Measurements from ENCODE around the gene PRICKLE2.

PRICKLE2 gene

DNA sequence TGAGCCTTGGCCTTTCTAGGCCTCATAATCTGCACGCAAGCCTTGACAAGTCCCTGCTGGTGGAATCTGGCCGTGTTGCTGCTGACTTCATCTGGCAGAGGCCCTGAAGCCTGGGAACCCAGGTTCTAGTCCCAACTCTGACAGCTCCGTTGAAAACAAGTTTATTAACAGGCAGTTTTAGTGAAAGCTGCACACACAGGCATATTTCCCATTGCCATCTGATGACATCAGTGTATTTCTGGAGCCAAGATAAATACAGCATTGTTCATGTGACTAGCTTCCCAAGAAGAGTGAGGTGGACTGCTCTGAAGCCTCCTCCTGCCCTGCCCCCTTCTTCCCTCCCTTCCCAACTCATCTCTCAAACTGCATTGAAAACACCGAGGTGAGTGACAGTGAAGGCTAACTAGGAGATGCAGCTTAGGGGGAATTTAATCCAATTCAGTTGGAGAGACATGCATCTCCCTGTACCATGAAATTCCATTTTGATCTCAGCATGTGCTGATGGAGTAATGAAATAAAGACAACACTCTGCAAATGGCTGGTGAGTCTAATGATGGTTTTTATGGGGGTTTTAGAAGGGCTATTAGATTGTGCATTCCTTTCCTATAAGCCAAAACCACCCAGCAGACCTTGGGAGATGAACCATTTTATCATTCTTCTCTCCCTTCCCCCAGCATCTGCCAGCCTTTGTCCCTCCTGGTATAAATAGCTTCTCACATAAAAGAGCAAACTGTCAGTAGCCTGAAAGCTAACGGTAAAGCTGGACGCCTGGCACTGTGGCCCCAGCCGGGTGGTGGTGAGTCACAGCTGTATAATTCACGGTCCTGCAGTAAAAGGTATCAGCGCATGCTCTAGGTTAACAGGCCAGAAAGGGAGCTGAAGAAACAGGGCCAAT lies 38.0 kb downstream of the PRICKLE2 start:
- H3K27ac ChIP-seq (ENCODE audit: insufficient read depth in 1 of 2, low read depth in 1 of 2, low read length in 2 of 2, poor library complexity in 1 of 2, severe bottlenecking in 2 of 2) = no peak overlapping the region
- H3K4me1 ChIP-seq (ENCODE audit: control extremely low read depth in 1 of 4, control insufficient read depth in 4 of 4, insufficient read depth in 4 of 4, low read length in 3 of 4) = no peaks in the 10 kb centered on the region
- H3K27me3 ChIP-seq (replicated peaks in 2 of 5; ENCODE audit: control insufficient read depth in 4 of 5, insufficient read depth in 5 of 5, low read length in 4 of 5) = no peaks in the 10 kb centered on the region
- POLR2A ChIA-PET = no interaction called here
- WGBS (ENCODE audit: insufficient coverage) = 91% methylated on average over 8 of the region's 9 CpGs
- H3K4me3 ChIP-seq (ENCODE audit: control insufficient read depth in 1 of 7, extremely low read depth in 1 of 7, insufficient read depth in 4 of 7, low read depth in 2 of 7, low read length in 6 of 7) = no peak overlapping the region
- no peaks in the 10 kb centered on the region for H3K9me3 ChIP-seq (ENCODE audit: control extremely low read depth in 1 of 5, control insufficient read depth in 4 of 5, insufficient read depth in 2 of 5, low read depth in 1 of 5, low read length in 4 of 5)
- CTCF ChIA-PET = no interaction called here
- no peaks in the 10 kb centered on the region for H3K36me3 ChIP-seq (ENCODE audit: control insufficient read depth in 4 of 4, insufficient read depth in 4 of 4, low read length in 3 of 4)
- no peak for DNase-seq

DNA sequence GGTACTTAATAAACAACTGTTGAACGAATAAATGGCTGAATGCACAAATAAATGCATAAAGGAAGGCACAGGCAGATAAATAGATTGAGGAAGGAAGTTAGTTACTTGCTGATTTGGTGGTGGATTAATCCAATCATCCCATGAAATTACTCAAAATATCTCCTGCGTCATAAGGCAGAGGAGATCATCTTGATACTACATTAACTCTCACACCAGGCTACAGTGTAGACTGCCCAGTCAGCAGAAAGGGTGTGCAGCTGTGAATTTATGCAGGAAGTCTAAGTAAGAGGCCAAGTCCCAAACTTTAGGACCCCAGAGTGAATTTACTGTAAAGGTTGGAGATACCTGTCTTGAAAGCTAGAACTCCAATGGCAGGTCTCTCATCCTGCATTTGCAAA lies 38.6 kb downstream of the PRICKLE2 start:
- POLR2A ChIA-PET = no interaction called here
- WGBS (ENCODE audit: insufficient coverage) = no CpG with 5 or more reads among the region's 2 CpGs
- no peaks in the 10 kb centered on the region for H3K27me3 ChIP-seq (replicated peaks in 2 of 5; ENCODE audit: control insufficient read depth in 4 of 5, insufficient read depth in 5 of 5, low read length in 4 of 5)
- no peaks in the 10 kb centered on the region for H3K4me1 ChIP-seq (ENCODE audit: control extremely low read depth in 1 of 4, control insufficient read depth in 4 of 4, insufficient read depth in 4 of 4, low read length in 3 of 4)
- H3K36me3 ChIP-seq (ENCODE audit: control insufficient read depth in 4 of 4, insufficient read depth in 4 of 4, low read length in 3 of 4) = no peaks in the 10 kb centered on the region
- CTCF ChIA-PET = no interaction called here
- no peak for DNase-seq
- H3K4me3 ChIP-seq (ENCODE audit: control insufficient read depth in 1 of 7, extremely low read depth in 1 of 7, insufficient read depth in 4 of 7, low read depth in 2 of 7, low read length in 6 of 7) = no peak overlapping the region
- no peak overlapping the region for H3K27ac ChIP-seq (ENCODE audit: insufficient read depth in 1 of 2, low read depth in 1 of 2, low read length in 2 of 2, poor library complexity in 1 of 2, severe bottlenecking in 2 of 2)
- no peaks in the 10 kb centered on the region for H3K9me3 ChIP-seq (ENCODE audit: control extremely low read depth in 1 of 5, control insufficient read depth in 4 of 5, insufficient read depth in 2 of 5, low read depth in 1 of 5, low read length in 4 of 5)

GRCh38 chr3:64185436-64185835 lies 39.8 kb downstream of the PRICKLE2 start:
- Histone ChIP-seq H3K27me3 (replicated peaks in 2 of 5; ENCODE audit: control insufficient read depth in 4 of 5, insufficient read depth in 5 of 5, low read length in 4 of 5) (no peaks in the 10 kb centered on the region), H3K4me3 (ENCODE audit: control insufficient read depth in 1 of 7, extremely low read depth in 1 of 7, insufficient read depth in 4 of 7, low read depth in 2 of 7, low read length in 6 of 7) (no peak overlapping the region), H3K36me3 (ENCODE audit: control insufficient read depth in 4 of 4, insufficient read depth in 4 of 4, low read length in 3 of 4) (no peaks in the 10 kb centered on the region), H3K9me3 (ENCODE audit: control extremely low read depth in 1 of 5, control insufficient read depth in 4 of 5, insufficient read depth in 2 of 5, low read depth in 1 of 5, low read length in 4 of 5) (no peaks in the 10 kb centered on the region), H3K27ac (ENCODE audit: insufficient read depth in 1 of 2, low read depth in 1 of 2, low read length in 2 of 2, poor library complexity in 1 of 2, severe bottlenecking in 2 of 2) (no peak overlapping the region), H3K4me1 (ENCODE audit: control extremely low read depth in 1 of 4, control insufficient read depth in 4 of 4, insufficient read depth in 4 of 4, low read length in 3 of 4) (no peaks in the 10 kb centered on the region)
- no peak for DNase-seq
- WGBS (ENCODE audit: insufficient coverage) = 100% methylated on average over 2 of the region's 2 CpGs
- CTCF ChIA-PET = no interaction called here
- POLR2A ChIA-PET = no interaction called here

GRCh38 chr3:64184621-64185020 lies 40.6 kb downstream of the PRICKLE2 start:
- Histone ChIP-seq H3K9me3 (ENCODE audit: control extremely low read depth in 1 of 5, control insufficient read depth in 4 of 5, insufficient read depth in 2 of 5, low read depth in 1 of 5, low read length in 4 of 5) (no peaks in the 10 kb centered on the region), H3K27me3 (replicated peaks in 2 of 5; ENCODE audit: control insufficient read depth in 4 of 5, insufficient read depth in 5 of 5, low read length in 4 of 5) (no peaks in the 10 kb centered on the region), H3K36me3 (ENCODE audit: control insufficient read depth in 4 of 4, insufficient read depth in 4 of 4, low read length in 3 of 4) (no peaks in the 10 kb centered on the region), H3K4me1 (ENCODE audit: control extremely low read depth in 1 of 4, control insufficient read depth in 4 of 4, insufficient read depth in 4 of 4, low read length in 3 of 4) (no peaks in the 10 kb centered on the region), H3K4me3 (ENCODE audit: control insufficient read depth in 1 of 7, extremely low read depth in 1 of 7, insufficient read depth in 4 of 7, low read depth in 2 of 7, low read length in 6 of 7) (no peak overlapping the region), H3K27ac (ENCODE audit: insufficient read depth in 1 of 2, low read depth in 1 of 2, low read length in 2 of 2, poor library complexity in 1 of 2, severe bottlenecking in 2 of 2) (no peak overlapping the region)
- ChIA-PET POLR2A (no interaction called here), CTCF (no interaction called here)
- WGBS (ENCODE audit: insufficient coverage) = 94% methylated on average over 2 of the region's 3 CpGs
- no peak for DNase-seq

DNA sequence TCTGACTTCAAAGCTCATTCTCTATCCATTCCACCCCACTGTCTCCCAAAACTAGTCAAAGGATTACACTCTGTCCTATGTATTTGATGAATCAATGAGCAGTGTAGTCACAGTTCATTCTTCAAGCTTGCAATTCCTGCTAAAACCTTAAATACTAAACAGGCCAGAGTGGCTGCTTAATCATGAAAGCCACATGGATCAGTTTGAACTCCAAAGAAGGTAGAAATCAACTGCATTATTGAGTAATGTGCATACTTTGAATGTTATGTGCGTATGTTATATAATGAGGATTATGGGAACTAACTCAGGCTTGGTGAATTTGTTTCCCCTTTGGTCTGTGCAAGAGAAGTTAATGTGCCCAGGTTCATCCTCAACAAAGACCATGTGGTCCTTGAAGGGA lies 45.4 kb downstream of the PRICKLE2 start:
- 93% methylated on average over 1 of the region's 1 CpG for WGBS (ENCODE audit: insufficient coverage)
- H3K4me1 ChIP-seq (ENCODE audit: control extremely low read depth in 1 of 4, control insufficient read depth in 4 of 4, insufficient read depth in 4 of 4, low read length in 3 of 4) = no peaks in the 10 kb centered on the region
- DNase-seq = no peak
- no peaks in the 10 kb centered on the region for H3K27me3 ChIP-seq (replicated peaks in 2 of 5; ENCODE audit: control insufficient read depth in 4 of 5, insufficient read depth in 5 of 5, low read length in 4 of 5)
- H3K9me3 ChIP-seq (ENCODE audit: control extremely low read depth in 1 of 5, control insufficient read depth in 4 of 5, insufficient read depth in 2 of 5, low read depth in 1 of 5, low read length in 4 of 5) = peaks cover 0 to 3% (median 0%) of the 10 kb centered on the region in 5 experiments
- no peak overlapping the region for H3K27ac ChIP-seq (ENCODE audit: insufficient read depth in 1 of 2, low read depth in 1 of 2, low read length in 2 of 2, poor library complexity in 1 of 2, severe bottlenecking in 2 of 2)
- POLR2A ChIA-PET = no interaction called here
- CTCF ChIA-PET = no interaction called here
- H3K4me3 ChIP-seq (ENCODE audit: control insufficient read depth in 1 of 7, extremely low read depth in 1 of 7, insufficient read depth in 4 of 7, low read depth in 2 of 7, low read length in 6 of 7) = no peak overlapping the region
- no peaks in the 10 kb centered on the region for H3K36me3 ChIP-seq (ENCODE audit: control insufficient read depth in 4 of 4, insufficient read depth in 4 of 4, low read length in 3 of 4)

- Histone ChIP-seq H3K36me3 (ENCODE audit: control insufficient read depth in 4 of 4, insufficient read depth in 4 of 4, low read length in 3 of 4) (no peaks in the 10 kb centered on the region), H3K4me1 (ENCODE audit: control extremely low read depth in 1 of 4, control insufficient read depth in 4 of 4, insufficient read depth in 4 of 4, low read length in 3 of 4) (no peaks in the 10 kb centered on the region), H3K9me3 (ENCODE audit: control extremely low read depth in 1 of 5, control insufficient read depth in 4 of 5, insufficient read depth in 2 of 5, low read depth in 1 of 5, low read length in 4 of 5) (peaks cover 0 to 3% (median 0%) of the 10 kb centered on the region in 5 experiments), H3K4me3 (ENCODE audit: control insufficient read depth in 1 of 7, extremely low read depth in 1 of 7, insufficient read depth in 4 of 7, low read depth in 2 of 7, low read length in 6 of 7) (no peak overlapping the region), H3K27me3 (replicated peaks in 2 of 5; ENCODE audit: control insufficient read depth in 4 of 5, insufficient read depth in 5 of 5, low read length in 4 of 5) (no peaks in the 10 kb centered on the region), H3K27ac (ENCODE audit: insufficient read depth in 1 of 2, low read depth in 1 of 2, low read length in 2 of 2, poor library complexity in 1 of 2, severe bottlenecking in 2 of 2) (no peak overlapping the region)
- WGBS (ENCODE audit: insufficient coverage) = 96% methylated on average over 2 of the region's 4 CpGs
- ChIA-PET CTCF (no interaction called here), POLR2A (no interaction called here)
- no peak for DNase-seq
These were observed 46.0 kb downstream of the PRICKLE2 start for GRCh38 chr3:64179249-64179648.

- no peak for DNase-seq
- no peak overlapping the region for H3K27ac ChIP-seq (ENCODE audit: insufficient read depth in 1 of 2, low read depth in 1 of 2, low read length in 2 of 2, poor library complexity in 1 of 2, severe bottlenecking in 2 of 2)
- ChIA-PET CTCF (no interaction called here), POLR2A (no interaction called here)
- no peak overlapping the region for H3K4me3 ChIP-seq (ENCODE audit: control insufficient read depth in 1 of 7, extremely low read depth in 1 of 7, insufficient read depth in 4 of 7, low read depth in 2 of 7, low read length in 6 of 7)
- peaks cover 0 to 3% (median 0%) of the 10 kb centered on the region in 5 experiments for H3K9me3 ChIP-seq (ENCODE audit: control extremely low read depth in 1 of 5, control insufficient read depth in 4 of 5, insufficient read depth in 2 of 5, low read depth in 1 of 5, low read length in 4 of 5)
- no peaks in the 10 kb centered on the region for H3K36me3 ChIP-seq (ENCODE audit: control insufficient read depth in 4 of 4, insufficient read depth in 4 of 4, low read length in 3 of 4)
- WGBS (ENCODE audit: insufficient coverage) = no CpG with 5 or more reads among the region's 2 CpGs
- no peaks in the 10 kb centered on the region for H3K27me3 ChIP-seq (replicated peaks in 2 of 5; ENCODE audit: control insufficient read depth in 4 of 5, insufficient read depth in 5 of 5, low read length in 4 of 5)
- no peaks in the 10 kb centered on the region for H3K4me1 ChIP-seq (ENCODE audit: control extremely low read depth in 1 of 4, control insufficient read depth in 4 of 4, insufficient read depth in 4 of 4, low read length in 3 of 4)
These were observed 46.8 kb downstream of the PRICKLE2 start for GRCh38 chr3:64178419-64178818.

Measured in common myeloid progenitor, CD34-positive (primary cell).